Amniotic stem cell (primary cell): Measurements from ENCODE around the gene CEND1.
"Not testable (repeated sequence)": the region's sequence is repeated elsewhere in the genome, so short reads cannot be mapped to it uniquely, and the experiment has no call there.

ENCODE experiments used
- DNase-seq: peaks from one replicate; lab custom pipeline; 2025; lab: John Stamatoyannopoulos, UW

CEND1 gene

DNA sequence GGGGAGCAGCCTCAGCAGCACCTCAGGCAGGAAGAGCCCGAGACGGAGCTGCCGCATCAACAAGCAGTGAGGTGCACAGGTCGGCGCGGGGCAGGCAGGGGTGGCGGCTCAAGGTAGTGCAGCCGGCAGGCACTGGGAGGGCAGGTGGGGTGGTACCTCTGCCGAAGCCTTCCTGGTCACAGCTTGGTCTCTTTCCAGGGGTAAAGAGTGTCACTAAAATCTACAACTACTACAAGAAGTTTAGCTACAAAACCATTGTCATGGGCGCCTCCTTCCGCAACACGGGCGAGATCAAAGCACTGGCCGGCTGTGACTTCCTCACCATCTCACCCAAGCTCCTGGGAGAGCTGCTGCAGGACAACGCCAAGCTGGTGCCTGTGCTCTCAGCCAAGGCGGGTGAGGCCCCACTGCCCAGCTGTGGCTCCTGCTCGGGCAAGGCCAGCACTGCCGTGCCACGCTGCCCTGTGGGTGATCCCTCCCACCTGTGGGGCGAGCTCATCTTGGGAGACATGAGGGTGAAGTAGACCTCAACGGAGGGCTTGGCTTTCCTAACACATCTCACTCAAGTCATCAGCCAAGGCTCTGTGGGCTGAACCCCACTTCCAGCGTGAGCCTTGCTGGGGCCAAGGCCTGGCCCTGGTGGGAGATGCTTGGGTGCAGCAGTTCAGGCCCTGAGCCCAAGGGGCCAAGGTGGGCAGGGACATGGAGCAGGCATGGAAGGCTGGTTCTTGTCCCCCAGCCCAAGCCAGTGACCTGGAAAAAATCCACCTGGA is 26.2 kb downstream of the CEND1 start:
- no peak for DNase-seq

DNA sequence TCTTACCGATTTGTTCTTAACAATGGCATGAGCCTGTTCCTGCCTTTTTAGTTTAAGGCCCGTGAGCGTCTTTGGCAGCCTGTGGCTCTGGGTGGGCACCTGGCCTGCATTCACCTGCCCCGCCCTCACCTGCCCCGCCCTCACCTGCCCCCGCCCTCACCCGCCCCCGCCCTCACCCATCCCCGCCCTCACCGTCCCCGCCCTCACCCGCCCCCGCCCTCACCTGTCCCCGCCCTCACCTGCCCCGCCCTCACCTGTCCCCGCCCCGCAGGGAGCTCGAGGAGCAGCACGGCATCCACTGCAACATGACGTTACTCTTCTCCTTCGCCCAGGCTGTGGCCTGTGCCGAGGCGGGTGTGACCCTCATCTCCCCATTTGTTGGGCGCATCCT is 26.8 kb downstream of the CEND1 start:
- no peak for DNase-seq

DNA sequence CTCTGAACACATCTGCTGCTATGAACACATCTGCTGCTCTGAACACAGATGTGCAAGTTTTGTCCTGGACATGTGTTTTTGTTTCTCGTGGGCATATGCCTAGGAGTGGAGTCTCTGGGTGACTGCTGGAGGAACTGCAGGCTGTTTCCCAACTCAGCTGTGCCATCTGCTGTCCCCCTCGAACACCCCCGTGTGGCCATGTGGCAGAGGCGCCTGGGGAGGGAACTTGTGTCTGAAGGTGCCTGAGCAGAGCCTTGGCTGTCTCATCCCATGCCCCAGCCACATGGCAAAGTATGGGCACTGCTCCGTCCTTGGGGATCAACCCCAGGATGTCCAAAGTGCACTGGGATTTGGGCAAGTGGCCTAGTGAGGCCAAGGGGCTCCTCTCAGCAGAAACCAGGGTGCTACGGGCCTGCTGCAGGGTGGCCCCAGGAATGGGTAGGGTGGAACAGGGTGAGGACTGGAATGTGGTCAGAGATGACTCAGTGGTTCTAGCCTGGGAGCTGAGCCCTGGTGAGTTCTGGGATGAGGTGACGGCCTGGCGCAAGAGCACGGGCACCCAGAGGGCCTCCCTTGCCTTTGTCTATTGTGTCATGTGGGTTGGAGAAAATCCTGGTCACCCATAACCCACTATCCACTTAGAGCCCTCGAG is 27.3 kb downstream of the CEND1 start:
- peak; percentile 25 for DNase-seq

DNA sequence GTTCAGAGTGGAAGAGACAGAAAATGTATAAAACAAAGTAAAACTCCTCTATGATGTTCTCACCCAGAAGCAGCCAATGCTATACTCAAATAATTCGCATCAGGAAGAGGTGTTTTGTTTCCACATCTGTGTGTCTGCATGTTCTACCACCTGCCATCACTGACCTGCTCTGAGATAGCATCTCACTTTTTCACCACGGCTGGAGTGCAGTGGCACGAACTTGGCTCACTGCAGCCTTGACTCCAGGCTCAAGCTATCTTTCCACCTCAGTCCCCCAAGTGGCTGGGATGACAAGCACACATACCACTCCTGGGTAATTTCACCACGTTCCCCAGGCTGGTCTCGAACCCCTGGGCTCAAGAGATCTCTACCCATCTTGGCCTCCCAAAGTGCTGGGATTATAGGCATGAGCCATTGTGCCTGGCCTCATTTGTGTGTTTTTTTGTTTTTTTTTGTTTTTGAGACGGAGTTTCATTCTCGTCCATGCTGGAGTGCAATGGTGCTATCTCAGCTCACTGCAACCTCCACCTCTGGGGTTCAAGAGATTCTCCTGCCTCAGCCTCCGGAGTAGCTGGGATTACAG is 28.3 kb downstream of the CEND1 start:
- DNase-seq: no peak

DNA sequence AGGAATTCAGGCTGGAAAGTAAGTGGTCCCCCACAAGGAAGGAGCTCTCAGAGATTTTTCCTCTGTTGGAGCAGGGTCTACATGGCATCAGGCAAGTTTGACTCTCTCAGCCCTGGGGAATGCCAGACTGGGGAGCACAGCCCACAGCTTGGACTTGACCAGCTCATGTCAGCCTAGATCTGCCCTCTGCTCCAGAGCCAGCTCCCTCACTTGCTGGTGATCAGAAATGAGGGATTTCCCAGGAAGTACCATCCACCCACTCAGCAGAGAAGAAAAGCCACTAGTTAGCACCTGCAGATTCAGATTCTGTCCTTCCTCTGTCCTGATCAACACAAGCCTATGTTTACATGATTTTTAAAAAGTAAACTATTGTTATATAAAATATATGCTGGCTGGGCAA is 29.7 kb downstream of the CEND1 start:
- DNase-seq: no peak

DNA sequence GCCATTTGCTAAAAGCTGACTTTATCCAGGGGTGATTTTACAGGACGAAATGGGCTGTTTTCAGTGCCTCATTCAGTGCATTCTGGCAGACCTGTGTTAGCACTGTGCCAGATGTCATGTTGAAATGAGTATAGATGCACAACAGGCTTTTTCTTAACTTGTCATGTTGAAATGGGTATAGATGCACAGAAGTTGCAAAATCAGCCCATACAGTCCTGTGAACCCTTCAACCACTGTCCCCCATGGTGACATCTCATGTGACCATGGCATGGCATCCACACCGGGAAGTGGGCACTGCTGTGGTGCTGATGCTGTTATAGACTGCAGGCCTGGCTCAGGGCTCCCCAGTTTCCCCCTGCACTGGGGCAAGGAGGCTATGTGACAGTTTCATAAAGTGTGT is 40.2 kb downstream of the CEND1 start:
- no peak for DNase-seq

DNA sequence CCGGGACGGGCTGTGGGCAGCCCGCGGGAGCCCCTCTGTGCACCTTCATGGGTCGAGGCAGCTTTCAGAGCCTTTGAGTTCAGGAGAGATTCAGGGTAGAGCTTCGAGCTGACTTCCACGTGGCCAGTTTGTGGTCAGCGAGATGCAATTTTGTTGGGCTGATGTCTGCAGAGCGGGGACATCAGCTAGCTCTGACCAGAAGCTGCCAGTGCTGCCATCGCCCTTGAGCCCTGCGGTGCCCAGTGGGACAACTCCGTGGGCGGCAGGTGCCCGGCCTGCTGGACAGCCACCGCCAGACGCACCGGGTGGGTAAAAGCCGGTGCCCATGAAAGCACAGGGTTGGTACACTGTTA is 41.9 kb downstream of the CEND1 start:
- DNase-seq: no peak

DNA sequence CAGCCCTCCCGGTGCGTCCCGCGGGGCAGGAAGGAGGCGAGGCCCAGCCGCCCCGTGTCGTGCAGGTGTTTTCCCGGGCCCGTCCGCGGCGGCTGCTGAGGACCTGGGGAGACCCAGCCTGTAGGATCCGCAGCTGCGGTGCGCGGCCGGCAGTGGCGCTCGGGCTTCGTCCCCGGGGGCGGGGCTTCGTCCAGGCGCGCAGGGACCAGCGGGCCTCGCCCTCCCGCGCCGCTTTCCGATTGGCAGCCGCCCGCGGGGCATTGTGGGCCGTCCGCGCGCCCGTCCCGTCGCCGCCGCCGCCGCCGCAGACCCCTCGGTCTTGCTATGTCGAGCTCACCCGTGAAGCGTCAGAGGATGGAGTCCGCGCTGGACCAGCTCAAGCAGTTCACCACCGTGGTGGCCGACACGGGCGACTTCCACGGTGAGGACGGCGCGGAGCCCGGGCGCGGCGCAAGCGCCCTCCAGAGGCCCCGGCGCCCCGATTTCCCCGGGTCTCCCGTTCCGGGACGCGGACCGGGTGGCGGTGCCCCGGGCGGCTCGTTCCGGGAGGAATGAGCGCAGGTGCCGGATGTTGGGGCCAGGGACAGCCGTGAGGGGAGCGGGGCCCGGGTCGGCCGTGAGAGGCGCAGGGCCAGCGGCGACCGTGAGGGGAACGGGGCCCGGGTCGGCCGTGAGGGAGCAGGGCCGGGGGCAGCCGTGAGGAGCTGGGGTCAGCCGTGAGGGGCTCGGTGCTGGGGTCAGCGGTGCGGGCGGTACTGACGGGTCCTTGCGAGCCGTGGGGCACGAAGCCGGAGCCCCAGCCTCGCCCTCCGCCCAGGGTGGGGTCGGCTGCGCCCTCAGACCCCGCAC is 42.5 kb downstream of the CEND1 start, which contains the start of gene TALDO1:
Gene TALDO1, plus strand, starts transcription at position 307 of the 849 bp plus-strand sequence. Its CDS starts 18 bp downstream, at position 325.
- DNase-seq: peak; percentile 77

DNA sequence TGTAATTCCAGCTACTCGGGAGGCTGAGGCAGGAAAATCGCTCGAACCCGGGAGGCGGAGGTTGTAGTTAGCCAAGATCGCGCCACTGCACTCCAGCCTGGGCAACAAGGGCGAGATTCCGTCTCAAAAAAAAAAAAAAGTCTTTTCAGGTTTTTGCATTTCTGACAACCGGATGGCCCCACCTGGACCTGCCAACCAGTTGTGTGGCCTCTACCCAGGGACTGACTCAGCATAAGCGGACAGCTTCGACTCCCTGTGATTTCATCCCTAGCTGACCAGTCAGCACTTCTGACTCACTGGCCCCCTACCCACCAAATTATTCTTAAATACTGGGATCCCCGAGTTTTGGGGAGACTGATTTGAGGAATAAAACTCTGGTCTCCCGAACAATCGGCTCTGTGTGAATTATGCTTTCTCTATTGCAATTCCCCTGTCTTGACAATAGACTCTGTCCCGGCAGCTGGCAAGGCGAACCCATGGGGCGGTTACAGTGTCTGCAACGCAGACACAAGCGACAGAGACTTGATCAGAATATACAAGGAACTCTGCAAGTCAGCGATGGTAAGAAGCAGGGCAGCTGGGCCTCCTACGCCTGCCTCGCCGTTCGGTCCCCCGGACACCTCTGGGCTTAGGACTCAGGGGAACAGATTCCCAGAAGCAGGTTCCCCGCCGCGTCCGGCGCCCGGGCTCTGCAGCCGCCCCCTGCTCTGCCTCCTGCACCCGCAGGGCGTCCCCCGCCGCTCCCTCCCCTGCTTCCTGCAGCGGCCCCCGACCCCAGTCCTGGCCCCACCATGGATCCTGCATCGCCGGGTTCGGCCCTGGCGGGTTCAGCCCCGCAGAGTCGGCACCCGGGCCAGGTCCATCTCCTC is 43.4 kb downstream of the CEND1 start:
- DNase-seq: no peak

DNA sequence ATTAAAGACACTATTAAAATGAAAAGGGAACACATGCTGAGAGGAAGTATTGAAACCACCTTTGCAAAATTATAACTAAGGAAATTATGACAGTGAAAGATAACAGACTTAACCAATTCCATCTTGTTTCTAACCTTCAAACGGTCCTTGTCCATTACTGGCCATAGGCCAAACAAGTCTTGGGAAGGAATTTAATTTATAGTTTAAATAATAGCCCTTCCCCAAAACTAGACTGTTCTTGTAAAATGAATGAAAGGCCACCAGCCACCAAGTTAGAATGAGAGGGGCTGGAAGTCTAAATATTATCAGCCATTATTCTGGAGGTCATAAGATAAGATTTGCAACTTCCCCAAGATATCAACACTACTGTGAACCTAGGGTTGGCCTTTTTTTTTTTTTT is 44.5 kb downstream of the CEND1 start:
- DNase-seq: no peak

DNA sequence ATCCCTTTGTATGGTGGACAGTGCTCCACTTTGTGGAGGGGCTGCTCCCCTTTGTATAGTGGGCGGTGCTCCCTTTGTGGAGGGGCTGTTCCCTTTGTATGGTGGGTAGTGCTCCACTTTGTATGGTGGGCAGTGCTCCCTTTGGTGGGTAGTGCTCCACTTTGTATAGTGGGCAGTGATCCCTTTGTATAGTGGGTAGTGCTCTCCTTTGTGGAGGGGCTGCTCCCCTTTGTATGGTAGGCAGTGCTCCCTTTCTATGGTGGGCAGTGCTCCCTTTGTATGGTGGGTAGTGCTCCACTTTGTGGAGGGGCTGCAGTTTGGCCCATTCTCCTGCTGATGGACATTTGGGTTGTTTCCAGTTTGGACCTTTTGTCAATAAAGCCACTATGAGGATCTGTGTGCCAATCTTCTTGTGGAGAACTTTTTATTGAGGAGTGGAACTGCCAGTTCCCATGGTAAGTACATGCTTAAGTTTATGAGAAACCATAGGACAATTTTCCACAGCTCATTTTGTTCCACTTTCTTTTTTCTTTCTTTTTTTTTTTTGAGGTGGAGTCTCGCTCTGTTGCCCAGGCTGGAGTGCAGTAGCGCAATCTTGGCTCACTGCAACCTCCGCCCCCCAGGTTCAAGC is 47.2 kb downstream of the CEND1 start:
- no peak for DNase-seq

DNA sequence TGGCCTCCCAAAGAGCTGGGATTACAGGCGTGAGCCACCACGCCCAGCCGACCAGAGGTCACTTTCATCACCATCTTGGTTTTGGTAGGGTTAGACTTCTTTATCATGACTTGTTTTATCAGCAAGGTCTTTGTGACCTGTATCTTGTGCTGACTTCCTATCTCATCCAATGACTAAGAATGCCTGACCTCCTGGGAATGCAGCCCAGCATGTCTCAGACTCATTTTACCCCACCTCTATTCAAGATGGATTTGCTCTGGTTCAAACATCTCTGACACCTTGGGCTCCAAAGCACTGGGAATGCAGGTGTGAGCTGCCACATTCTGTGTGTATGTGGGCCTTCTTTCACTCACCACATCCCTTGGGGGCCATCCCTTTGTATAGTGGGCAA is 47.7 kb downstream of the CEND1 start:
- no peak for DNase-seq

DNA sequence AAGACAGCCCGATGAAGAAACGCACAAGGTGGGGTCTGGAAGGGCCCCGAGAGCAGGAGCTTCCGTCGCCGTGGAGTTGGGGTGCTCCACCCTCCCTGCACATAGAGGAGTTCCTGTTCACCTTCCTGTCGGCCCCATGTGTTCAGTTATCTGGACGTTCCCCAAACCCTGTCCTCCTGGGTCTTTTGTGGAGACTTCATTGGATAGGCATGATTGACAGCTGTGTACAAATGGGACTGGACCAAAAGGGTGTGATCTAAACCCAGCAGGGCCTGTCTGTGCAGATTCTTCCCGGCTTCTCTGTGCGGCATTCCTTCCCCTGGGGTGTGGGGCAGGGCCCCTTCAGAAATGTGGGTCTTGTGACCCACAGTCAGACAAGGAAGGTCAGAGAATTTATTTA is 52.0 kb downstream of the CEND1 start:
- not testable (repeated sequence) for DNase-seq

DNA sequence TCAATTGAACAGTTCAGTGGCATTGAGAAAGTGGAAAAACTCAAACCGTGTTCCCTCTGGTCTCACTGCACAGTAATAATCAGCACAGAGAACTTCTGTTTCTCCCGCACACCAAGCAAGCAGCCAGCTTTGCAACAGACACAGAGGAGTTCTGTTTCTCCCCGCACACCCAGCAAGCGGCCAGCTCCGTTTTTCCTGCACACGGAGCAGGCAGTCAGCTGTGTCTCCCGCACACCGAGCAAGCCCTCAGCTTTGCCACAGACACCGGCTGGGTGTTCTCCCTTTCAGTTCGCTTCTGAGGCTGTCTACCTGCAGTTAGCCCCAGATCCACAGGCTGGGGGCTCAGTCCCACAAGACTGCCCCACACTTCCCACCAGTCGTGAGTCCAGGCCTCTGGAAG is 52.5 kb downstream of the CEND1 start:
- no peak for DNase-seq
